HG02588 (cell line): ENCODE results near the gene GPD1.
A peak's percentile ranks its signal among the peaks of the same experiment; 100 is the strongest.
"Not testable (repeated sequence)": the region's sequence is repeated elsewhere in the genome, so short reads cannot be mapped to it uniquely, and the experiment has no call there.

Source experiments
- ATAC-seq: cut with Tn5 transposase; IDR thresholded peaks from one replicate; pipeline ENCODE4 v1.9.1; 2021; ENCODE audit warnings: mild to moderate bottlenecking, moderate library complexity; ENCODE audit not compliant: unreplicated experiment

GPD1 gene

DNA sequence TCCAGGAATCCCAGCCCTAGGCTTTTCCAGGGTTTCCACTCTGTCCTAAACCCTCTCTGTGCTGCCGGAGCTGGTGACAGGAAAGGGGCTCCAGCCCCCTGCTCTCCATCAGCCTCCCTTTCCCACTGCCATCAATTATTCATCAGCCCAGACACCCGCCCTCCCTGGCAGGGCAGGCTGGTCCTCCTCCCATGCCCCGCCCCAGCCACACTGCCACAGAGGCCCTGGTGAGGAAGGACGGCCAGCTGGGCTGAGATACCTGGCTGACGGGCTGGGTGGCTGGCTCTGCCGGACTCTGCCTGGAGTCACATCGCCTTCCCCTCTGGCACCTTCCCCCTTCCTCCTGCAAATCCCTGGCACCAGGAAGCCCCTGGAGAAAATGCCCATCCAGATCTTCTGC is 30.6 kb upstream of the GPD1 start:
- no peak for ATAC-seq

DNA sequence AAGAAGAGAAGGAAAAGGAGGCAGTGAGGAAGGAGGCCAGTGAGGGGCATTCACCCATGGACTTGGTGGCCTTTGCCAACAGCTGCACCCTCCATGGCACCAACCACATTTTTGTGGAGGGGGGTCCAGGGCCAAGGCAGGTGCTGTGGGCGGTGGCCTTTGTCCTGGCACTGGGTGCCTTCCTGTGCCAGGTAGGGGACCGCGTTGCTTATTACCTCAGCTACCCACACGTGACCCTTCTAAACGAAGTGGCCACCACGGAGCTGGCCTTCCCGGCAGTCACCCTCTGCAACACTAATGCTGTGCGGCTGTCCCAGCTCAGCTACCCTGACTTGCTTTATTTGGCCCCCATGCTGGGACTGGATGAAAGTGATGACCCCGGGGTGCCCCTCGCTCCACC is 30.1 kb upstream of the GPD1 start:
- no peak for ATAC-seq

GRCh38 chr12:50074936-50075807 is 28.6 kb upstream of the GPD1 start:
- ATAC-seq: peak; percentile 67

- no peak for ATAC-seq
Measured at GRCh38 chr12:50075808-50076170, 28.0 kb upstream of the GPD1 start.

- ATAC-seq: no peak
Measured at GRCh38 chr12:50077099-50077498, 26.7 kb upstream of the GPD1 start.

DNA sequence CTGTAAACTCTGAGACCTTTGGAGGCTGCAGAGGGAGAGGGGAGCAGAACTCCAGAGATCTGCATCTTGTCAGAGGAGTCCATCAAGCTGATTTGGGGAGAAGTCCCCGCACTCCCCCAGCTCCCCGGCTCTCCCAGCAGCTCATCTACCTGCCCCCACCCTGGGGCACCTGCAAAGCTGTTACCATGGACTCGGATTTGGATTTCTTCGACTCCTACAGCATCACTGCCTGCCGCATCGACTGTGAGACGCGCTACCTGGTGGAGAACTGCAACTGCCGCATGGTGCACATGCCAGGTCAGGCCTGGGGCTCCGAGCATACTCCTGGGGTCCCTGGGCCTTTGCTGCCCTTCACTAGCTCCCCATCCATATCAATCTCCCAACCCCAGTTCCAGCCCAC is 25.5 kb upstream of the GPD1 start:
- no peak for ATAC-seq

DNA sequence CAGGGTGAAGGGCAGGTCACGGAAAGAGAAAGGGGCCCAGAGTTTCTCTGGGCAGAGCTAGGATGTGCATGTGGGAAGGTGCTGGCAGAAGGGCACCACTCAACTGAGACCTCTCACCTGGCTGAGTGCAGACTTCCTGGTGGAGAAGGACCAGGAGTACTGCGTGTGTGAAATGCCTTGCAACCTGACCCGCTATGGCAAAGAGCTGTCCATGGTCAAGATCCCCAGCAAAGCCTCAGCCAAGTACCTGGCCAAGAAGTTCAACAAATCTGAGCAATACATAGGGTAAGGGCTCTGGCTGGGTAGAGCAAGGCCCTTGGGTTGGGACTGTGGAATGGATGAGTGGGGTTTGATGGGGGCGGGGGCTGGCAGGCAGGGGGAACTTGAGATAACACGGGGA is 24.0 kb upstream of the GPD1 start:
- ATAC-seq: no peak

DNA sequence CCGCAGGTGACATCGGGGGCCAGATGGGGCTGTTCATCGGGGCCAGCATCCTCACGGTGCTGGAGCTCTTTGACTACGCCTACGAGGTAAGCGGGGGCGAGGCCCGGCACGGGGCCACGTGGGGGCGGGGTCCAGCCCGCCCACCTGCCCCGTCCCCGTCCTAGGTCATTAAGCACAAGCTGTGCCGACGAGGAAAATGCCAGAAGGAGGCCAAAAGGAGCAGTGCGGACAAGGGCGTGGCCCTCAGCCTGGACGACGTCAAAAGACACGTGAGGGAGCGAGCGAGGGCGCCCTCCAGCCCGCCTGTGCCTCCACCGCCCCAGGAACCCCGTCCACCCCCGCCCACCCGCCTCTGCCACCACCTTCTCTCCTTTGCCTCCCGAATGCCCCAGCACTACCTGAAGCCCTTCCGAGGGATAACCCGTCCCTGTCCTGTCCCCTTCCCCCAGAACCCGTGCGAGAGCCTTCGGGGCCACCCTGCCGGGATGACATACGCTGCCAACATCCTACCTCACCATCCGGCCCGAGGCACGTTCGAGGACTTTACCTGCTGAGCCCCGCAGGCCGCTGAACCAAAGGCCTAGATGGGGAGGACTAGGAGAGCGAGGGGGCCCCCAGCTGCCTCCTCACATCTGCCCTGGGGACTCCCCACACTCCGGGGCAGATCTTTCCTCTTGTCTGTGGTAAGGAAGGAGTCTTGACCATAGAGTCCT is 22.6 kb upstream of the GPD1 start:
- no peak for ATAC-seq

DNA sequence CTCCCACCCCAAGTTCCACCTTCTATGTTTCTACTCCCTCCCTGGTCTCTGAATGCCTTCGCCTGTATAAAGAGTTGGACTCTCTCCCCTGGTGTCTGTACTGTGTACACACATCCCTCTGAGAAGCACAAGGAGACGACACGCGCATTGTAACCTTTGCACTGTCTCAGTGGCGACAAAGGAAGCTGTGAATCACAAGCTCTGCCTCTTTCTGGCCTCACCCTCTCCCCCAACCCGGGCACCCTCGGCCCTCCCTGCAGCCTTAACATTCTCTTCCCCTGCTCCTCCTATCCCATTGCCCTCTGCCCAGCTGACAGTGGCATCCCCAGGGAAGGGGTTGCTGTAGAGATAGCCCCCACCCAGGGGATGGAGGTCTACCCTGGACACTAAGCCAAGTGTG is 21.2 kb upstream of the GPD1 start:
- no peak for ATAC-seq

DNA sequence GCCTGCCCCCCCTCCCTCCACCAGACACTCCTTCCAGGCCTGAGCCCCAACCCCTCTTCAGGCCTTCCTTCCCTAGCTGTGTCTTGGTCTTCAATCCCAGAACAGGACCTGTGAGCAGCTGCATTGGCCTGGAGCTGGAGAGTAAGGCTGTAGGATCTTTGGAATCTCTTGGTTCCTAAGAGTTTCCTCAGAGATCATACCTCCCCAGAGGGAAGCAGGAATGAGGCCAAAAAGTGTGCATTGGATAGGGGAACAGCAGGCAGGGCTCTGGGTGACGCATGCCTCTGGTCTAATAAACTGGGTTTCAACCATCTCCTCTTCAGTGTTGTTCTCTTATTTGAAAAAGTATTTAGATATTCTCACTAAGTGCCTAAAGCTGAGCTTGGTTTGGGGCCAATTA is 20.5 kb upstream of the GPD1 start:
- ATAC-seq: no peak

- not testable (repeated sequence) for ATAC-seq
Measured at GRCh38 chr12:50084409-50084774, 19.4 kb upstream of the GPD1 start.

- peak; percentile 80 for ATAC-seq
Measured at GRCh38 chr12:50084775-50085614, 18.8 kb upstream of the GPD1 start, which contains the start of gene SMARCD1. Gene SMARCD1, plus strand, starts transcription at chr12:50085342. Its CDS starts 28 bp downstream, at chr12:50085370.

DNA sequence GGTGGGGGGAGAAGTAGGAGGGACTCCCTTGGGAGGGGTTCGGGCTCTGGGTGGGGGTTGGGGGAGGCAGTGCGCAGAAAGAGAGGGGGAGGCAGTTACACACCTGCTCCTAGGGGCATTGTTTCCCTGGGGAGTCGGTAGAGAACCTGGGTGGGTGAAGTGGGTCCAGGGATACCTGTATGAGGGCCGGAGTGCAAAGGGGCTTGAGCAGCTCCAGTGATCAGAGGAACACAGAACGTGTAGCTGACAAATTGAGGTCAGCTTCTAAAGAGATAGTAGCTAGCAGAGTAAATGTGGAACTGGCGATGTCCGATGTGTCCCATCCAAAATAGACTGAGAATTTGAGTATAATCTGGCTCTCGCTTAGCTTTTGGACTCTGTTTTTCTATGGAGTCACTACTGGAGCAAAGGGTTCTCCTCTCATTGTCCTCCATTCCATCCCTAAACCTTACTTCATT is 18.2 kb upstream of the GPD1 start:
- peak; percentile 4 for ATAC-seq

GRCh38 chr12:50086148-50086547 is 17.7 kb upstream of the GPD1 start:
- ATAC-seq: no peak

GRCh38 chr12:50087151-50087550 is 16.7 kb upstream of the GPD1 start:
- ATAC-seq: no peak

DNA sequence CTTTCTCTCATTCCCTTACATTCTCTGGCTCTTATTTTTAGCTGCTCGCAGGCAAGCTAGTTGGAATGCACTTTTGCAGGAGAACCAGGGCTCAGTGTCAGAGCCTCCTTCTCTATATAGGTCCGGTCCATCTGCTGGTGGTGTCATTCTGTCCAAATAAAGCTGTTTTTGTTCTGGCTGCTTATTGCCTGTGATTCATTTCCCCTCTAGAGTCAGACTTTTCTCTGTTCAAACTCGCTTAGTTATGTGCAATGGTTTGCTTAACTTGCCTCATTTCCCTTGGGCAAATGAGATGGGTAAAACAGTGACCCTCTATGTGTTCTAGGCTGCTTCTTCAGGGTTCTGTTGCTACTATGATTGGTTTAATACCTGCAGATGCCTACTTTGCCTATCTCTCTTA is 15.8 kb upstream of the GPD1 start:
- ATAC-seq: no peak

- no peak for ATAC-seq
Measured at GRCh38 chr12:50088577-50089335, 15.1 kb upstream of the GPD1 start.

DNA sequence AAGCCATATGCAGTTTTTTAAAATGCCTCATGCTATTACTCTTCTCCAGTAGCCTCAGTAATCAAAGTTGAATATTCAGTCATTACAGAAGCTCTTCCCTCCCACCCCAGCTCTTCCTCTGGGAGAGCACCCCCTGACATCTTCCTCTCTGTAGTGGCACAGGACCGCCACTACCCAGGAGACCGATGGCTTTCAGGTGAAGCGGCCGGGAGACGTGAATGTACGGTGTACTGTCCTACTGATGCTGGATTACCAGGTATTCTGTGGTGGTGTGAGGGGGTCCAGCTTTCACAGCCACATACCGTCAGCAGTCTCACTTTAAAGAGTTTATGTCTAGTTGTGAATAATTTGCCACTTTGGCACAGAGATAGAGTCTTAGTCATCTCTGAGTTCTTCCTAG is 14.1 kb upstream of the GPD1 start:
- no peak for ATAC-seq

DNA sequence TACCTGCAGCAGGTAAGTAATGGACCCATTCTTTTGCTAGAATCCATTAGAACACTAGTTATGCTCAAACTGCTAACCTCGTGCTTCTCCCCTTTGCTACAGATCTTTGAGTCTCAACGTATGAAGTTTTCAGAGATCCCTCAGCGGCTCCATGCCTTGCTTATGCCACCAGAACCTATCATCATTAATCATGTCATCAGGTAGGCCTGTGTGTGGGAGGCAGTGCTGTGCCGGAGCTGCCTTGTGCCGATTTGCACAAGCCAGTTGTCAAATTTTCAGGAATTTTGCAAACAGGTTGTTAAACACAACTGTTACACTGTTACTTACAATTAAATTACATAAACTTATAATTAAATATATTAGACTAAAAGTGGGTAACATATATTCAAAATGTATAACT is 13.4 kb upstream of the GPD1 start:
- no peak for ATAC-seq

- no peak for ATAC-seq
Measured at GRCh38 chr12:50097952-50098351, 5.9 kb upstream of the GPD1 start.
